GM23248 (cell line): ENCODE measurements around the gene PPP1R13B.

ENCODE experiments used
- EZH2 ChIP-seq: fragments of 200-600 bp; sonication (generic); IDR thresholded peaks from 2 replicates; pipeline ENCODE4 v1.6.1; 2018; ENCODE audit warnings: antibody characterized with exemption, mild to moderate bottlenecking; ENCODE audit not compliant: insufficient read depth, poor library complexity, severe bottlenecking
- EZH2phosphoT487 ChIP-seq: fragments of 200-600 bp; sonication (generic); IDR thresholded peaks from 2 replicates; pipeline ENCODE4 v1.6.1; 2018; ENCODE audit warnings: antibody characterized with exemption, moderate library complexity, mild to moderate bottlenecking, low read depth; ENCODE audit not compliant: insufficient read depth

DNA sequence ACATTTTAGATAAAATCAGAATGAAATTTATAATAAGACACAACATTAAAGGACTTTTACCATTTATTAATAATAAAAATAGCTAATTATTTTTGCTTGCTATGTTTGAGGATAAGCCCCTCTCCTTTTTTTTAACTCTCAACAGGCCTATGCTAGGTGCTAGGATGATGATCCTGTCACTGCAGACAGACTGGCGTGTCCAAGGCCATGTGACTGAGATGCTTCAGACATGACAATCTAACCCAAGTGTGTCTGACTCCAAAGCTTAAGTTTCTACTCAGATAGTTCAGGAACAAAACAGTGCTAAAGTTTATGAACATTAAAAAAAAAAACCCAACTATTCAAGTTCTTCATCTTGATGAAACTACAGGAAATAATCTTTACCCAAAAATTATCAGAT is 29.8 kb downstream of the PPP1R13B start:
- TF ChIP-seq EZH2phosphoT487 (no peak), EZH2 (no peak)
